AG04450 (cell line): ENCODE results near the gene MIER3. TPM values are rescaled to one million over a fixed set of nuclear protein-coding genes. Genes with fewer than 3 reads are reported as not detected.

Source experiments
- CTCF ChIA-PET: fragments of 300-600, 350-600 bp; formaldehyde crosslinking; extraction: SDS; loops from one replicate; lab custom pipeline; 2022; ENCODE audit warnings: antibody characterized with exemption, inconsistent platforms; lab: Charles Lee
- POLR2A ChIA-PET: fragments of 350-600 bp; formaldehyde crosslinking; extraction: SDS; loops from one replicate; lab custom pipeline; 2021; ENCODE audit warnings: antibody characterized with exemption, inconsistent platforms; lab: Yijun Ruan, JAX
- DNase-seq: peaks from one replicate; pipeline ENCODE4 v3.0.0-alpha.2; 2011; ENCODE audit warnings: low read depth, low spot score
- H3K27ac ChIP-seq: one replicate; pipeline ENCODE4 v1.5.1; 2012; ENCODE audit warnings: low read depth, low read length, control low read depth
- H3K27me3 ChIP-seq: one replicate; pipeline ENCODE4 v1.6.0; 2012; ENCODE audit warnings: low read length; ENCODE audit not compliant: control insufficient read depth, insufficient read depth
- H3K4me3 ChIP-seq: 2 replicates; pipeline ENCODE4 v1.5.1; 2011; ENCODE audit warnings: mild to moderate bottlenecking, low read depth, low read length, control low read depth
- H3K9me3 ChIP-seq: 2 replicates; pipeline ENCODE4 v1.5.1; 2012; ENCODE audit warnings: low read length; ENCODE audit not compliant: control insufficient read depth, insufficient read depth
- polyA plus RNA-seq: library from polyadenylated mRNA; depleted of rRNA; stranded (reverse); fragments of >200 nt; gene quantifications from 2 replicates; pipeline ENCODE4 v1.2.3, GENCODE V29; 2011
- TF ChIP-seq, protein P1 (sequence below): IDR thresholded peaks from 2 replicates; pipeline ENCODE4 v1.5.1; 2011; ENCODE audit warnings: low read depth, low read length, control low read depth, inconsistent platforms

The MIER3 gene
- polyA plus RNA-seq, 1 experiment, result 19.4 TPM

DNA sequence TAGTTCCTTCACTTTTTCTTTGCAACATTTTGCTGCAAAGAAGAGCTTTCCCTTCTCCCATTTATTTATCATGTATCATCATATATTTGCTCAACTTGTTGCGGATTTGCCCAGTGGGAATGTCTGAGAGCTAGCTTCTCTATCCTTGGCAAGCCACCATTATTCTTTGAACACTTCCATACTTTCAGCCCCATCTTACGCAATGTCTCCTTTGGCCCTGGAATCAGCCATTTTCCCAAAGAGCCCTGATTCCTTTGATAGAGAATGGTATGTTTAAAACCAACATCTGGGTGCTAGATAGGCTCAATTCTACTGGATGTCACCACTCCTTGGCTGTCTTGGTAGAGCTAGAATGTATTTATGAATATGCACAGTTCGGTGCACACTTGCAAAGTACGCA, 55.2 kb downstream of the MIER3 start:
- no peak overlapping the region for H3K27ac ChIP-seq
- ChIA-PET CTCF (interaction anchor here (1.3 kb wide), 2 partner anchors 241 to 323 kb away, joined by 3 to 4 read pairs; no protein-coding TSS in a partner anchor), POLR2A (interaction anchor here (0.7 kb wide), 1 partner anchor 481 kb away, joined by 5 read pairs; no protein-coding TSS in a partner anchor)
- H3K4me3 ChIP-seq, result no peak overlapping the region
- TF ChIP-seq, protein P1, sequence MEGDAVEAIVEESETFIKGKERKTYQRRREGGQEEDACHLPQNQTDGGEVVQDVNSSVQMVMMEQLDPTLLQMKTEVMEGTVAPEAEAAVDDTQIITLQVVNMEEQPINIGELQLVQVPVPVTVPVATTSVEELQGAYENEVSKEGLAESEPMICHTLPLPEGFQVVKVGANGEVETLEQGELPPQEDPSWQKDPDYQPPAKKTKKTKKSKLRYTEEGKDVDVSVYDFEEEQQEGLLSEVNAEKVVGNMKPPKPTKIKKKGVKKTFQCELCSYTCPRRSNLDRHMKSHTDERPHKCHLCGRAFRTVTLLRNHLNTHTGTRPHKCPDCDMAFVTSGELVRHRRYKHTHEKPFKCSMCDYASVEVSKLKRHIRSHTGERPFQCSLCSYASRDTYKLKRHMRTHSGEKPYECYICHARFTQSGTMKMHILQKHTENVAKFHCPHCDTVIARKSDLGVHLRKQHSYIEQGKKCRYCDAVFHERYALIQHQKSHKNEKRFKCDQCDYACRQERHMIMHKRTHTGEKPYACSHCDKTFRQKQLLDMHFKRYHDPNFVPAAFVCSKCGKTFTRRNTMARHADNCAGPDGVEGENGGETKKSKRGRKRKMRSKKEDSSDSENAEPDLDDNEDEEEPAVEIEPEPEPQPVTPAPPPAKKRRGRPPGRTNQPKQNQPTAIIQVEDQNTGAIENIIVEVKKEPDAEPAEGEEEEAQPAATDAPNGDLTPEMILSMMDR, result no peak
- DNase-seq, result no peak
- H3K9me3 ChIP-seq, result no peaks in the 10 kb centered on the region
- H3K27me3 ChIP-seq, result no peaks in the 10 kb centered on the region

DNA sequence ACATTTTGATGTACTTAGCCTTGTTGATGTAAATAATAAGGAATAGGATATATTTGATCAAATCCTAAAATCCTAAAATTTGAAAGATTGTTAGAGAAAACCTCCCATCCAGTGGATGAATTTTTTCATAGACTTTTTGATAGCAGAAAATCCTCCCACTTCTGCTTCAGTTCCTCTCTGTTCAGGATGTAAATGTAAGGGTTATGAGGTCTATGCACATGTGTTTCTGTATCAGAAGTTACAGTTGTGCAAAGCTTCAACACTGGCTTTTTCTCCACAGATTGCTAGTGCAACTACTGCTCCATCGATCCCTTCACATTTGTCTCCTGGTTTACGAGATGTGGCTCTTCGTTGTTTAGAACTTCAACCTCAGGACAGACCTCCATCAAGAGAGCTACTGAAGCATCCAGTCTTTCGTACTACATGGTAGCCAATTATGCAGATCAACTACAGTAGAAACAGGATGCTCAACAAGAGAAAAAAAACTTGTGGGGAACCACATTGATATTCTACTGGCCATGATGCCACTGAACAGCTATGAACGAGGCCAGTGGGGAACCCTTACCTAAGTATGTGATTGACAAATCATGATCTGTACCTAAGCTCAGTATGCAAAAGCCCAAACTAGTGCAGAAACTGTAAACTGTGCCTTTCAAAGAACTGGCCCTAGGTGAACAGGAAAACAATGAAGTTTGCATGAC, 58.5 kb downstream of the MIER3 start:
- ChIA-PET POLR2A (no interaction called here), CTCF (interaction anchor here (1.0 kb wide), 1 partner anchor 327 kb away, joined by 3 read pairs; no protein-coding TSS in a partner anchor)
- TF ChIP-seq, protein P1, result no peak
- H3K9me3 ChIP-seq, result no peaks in the 10 kb centered on the region
- no peak overlapping the region for H3K27ac ChIP-seq
- no peaks in the 10 kb centered on the region for H3K27me3 ChIP-seq
- no peak for DNase-seq
- no peak overlapping the region for H3K4me3 ChIP-seq

- no peak overlapping the region for H3K27ac ChIP-seq
- ChIA-PET CTCF (no interaction called here), POLR2A (no interaction called here)
- H3K27me3 ChIP-seq, result no peaks in the 10 kb centered on the region
- DNase-seq, result no peak
- H3K9me3 ChIP-seq, result no peaks in the 10 kb centered on the region
- TF ChIP-seq, protein P1, result no peak
- H3K4me3 ChIP-seq, result no peak overlapping the region
These were observed 70.4 kb downstream of the MIER3 start for GRCh38 chr5:56881571-56881970.

DNA sequence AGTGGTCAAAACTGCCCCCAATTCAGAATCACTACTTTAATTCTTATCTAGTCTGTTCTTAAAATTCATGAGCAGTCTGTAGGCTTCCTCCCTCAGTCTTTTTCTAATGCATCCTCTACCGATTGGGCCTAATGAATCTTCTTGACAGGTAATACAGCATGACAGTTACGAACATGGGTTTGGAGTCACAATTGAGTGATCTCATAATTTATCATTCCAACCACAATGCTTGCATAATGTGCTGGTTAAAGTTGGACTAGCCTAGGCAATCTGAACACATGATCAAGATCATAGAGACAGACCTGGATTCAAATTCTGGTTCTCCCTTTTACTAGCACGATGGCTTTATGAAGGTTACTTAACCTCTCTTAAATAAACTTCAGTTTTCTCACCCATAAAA, 75.6 kb downstream of the MIER3 start:
- no peak for DNase-seq
- CTCF ChIA-PET, result no interaction called here
- POLR2A ChIA-PET, result no interaction called here
- Histone ChIP-seq H3K4me3 (no peak overlapping the region), H3K27ac (no peak overlapping the region), H3K27me3 (no peaks in the 10 kb centered on the region), H3K9me3 (no peaks in the 10 kb centered on the region)
- TF ChIP-seq, protein P1, result no peak

GRCh38 chr5:56873056-56873455, 78.9 kb downstream of the MIER3 start:
- ChIA-PET CTCF (interaction anchor here (1.0 to 1.3 kb wide), 2 partner anchors 28 to 300 kb away, joined by 3 read pairs; no protein-coding TSS in a partner anchor), POLR2A (no interaction called here)
- Histone ChIP-seq H3K27ac (no peak overlapping the region), H3K27me3 (no peaks in the 10 kb centered on the region), H3K9me3 (no peaks in the 10 kb centered on the region), H3K4me3 (no peak overlapping the region)
- DNase-seq, result no peak
- TF ChIP-seq, protein P1, result no peak
